Loucy (cell line): ENCODE results near the gene CHST9.
"Not testable (repeated sequence)": the region's sequence is repeated elsewhere in the genome, so short reads cannot be mapped to it uniquely, and the experiment has no call there.

Source experiments
- EZH2phosphoT487 ChIP-seq: fragments of 200-600 bp; IDR thresholded peaks from 2 replicates; pipeline ENCODE4 v1.6.1; 2018; ENCODE audit warnings: antibody characterized with exemption, mild to moderate bottlenecking, moderate library complexity, borderline replicate concordance
- TF ChIP-seq, protein P1 (sequence below): fragments of 200-600 bp; sonication (generic); conservative IDR thresholded peaks from 2 replicates; pipeline ENCODE4 v1.5.1; 2014; ENCODE audit warnings: mild to moderate bottlenecking, antibody characterized with exemption, low read length

DNA sequence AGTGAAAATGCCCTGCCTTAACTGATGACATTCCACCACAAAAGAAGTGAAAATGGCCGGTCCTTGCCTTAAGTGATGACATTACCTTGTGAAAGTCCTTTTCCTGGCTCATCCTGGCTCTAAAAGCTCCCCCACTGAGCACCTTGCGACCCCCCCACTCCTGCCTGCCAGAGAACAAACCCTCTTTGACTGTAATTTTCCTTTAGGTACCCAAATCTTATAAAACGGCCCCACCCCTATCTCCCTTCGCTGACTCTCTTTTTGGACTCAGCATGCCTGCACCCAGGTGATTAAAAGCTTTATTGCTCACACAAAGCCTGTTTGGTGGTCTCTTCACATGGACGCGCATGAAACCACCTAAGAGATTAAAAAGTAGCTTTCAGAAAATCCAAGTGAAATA, 47.2 kb upstream of the CHST9 start:
- not testable (repeated sequence) for TF ChIP-seq EZH2phosphoT487
- TF ChIP-seq, protein P1, sequence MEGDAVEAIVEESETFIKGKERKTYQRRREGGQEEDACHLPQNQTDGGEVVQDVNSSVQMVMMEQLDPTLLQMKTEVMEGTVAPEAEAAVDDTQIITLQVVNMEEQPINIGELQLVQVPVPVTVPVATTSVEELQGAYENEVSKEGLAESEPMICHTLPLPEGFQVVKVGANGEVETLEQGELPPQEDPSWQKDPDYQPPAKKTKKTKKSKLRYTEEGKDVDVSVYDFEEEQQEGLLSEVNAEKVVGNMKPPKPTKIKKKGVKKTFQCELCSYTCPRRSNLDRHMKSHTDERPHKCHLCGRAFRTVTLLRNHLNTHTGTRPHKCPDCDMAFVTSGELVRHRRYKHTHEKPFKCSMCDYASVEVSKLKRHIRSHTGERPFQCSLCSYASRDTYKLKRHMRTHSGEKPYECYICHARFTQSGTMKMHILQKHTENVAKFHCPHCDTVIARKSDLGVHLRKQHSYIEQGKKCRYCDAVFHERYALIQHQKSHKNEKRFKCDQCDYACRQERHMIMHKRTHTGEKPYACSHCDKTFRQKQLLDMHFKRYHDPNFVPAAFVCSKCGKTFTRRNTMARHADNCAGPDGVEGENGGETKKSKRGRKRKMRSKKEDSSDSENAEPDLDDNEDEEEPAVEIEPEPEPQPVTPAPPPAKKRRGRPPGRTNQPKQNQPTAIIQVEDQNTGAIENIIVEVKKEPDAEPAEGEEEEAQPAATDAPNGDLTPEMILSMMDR, result not testable (repeated sequence)
